ENCODE measurements around the gene CREB3L4.
A peak's percentile ranks its signal among the peaks of the same experiment; 100 is the strongest.

The CREB3L4 gene

GRCh38 chr1:153967107-153967999, at the start of gene CREB3L4:
CREB3L4 (plus strand) TSS chr1:153967902; CDS start chr1:153968526, 624 bp downstream.
- no peaks in the 10 kb centered on the region for H3K9me3 Mint-ChIP-seq
- no peaks in the 10 kb centered on the region for H3K27me3 Mint-ChIP-seq
- DNase-seq (ENCODE audit: low spot score in 2 of 2), result peak; percentile 56 to 70
- peak; percentile 92 for ATAC-seq (replicated peaks; ENCODE audit: extremely low read depth, poor library complexity, severe bottlenecking)
- H3K4me3 Mint-ChIP-seq, result peak within 1 kb of the TSS; percentile 91
- peaks cover 9% of the 10 kb centered on the region for H3K36me3 Mint-ChIP-seq (ENCODE audit: insufficient read depth)
- H3K4me1 Mint-ChIP-seq, result peaks cover 46% of the 10 kb centered on the region
- H3K27ac Mint-ChIP-seq (ENCODE audit: low read depth), result peak within 1 kb of the TSS; percentile 91

GRCh38 chr1:153919876-153920852, 47.5 kb upstream of the CREB3L4 start:
- Mint-ChIP-seq H3K9me3 (no peaks in the 10 kb centered on the region), H3K27ac (ENCODE audit: low read depth) (peak overlapping the region; percentile 97), H3K27me3 (no peaks in the 10 kb centered on the region), H3K4me1 (peaks cover 61% of the 10 kb centered on the region), H3K36me3 (ENCODE audit: insufficient read depth) (peaks cover 28% of the 10 kb centered on the region), H3K4me3 (peak overlapping the region; percentile 80)
- no peak for ATAC-seq (replicated peaks; ENCODE audit: extremely low read depth, poor library complexity, severe bottlenecking)
- DNase-seq (ENCODE audit: low spot score in 2 of 2), result peak in 1 of 2 donors; percentile 13

GRCh38 chr1:153921080-153921802, 46.5 kb upstream of the CREB3L4 start:
- H3K9me3 Mint-ChIP-seq, result no peaks in the 10 kb centered on the region
- ATAC-seq (replicated peaks; ENCODE audit: extremely low read depth, poor library complexity, severe bottlenecking) (no peak), DNase-seq (ENCODE audit: low spot score in 2 of 2) (no peak)
- no peaks in the 10 kb centered on the region for H3K27me3 Mint-ChIP-seq
- peak overlapping the region; percentile 80 for H3K4me3 Mint-ChIP-seq
- peak overlapping the region; percentile 97 for H3K27ac Mint-ChIP-seq (ENCODE audit: low read depth)
- H3K36me3 Mint-ChIP-seq (ENCODE audit: insufficient read depth), result peaks cover 22% of the 10 kb centered on the region
- peaks cover 58% of the 10 kb centered on the region for H3K4me1 Mint-ChIP-seq

GRCh38 chr1:153921803-153922075, 46.0 kb upstream of the CREB3L4 start:
- H3K4me3 Mint-ChIP-seq, result peak overlapping the region; percentile 80
- peaks cover 55% of the 10 kb centered on the region for H3K4me1 Mint-ChIP-seq
- H3K27ac Mint-ChIP-seq (ENCODE audit: low read depth), result peak overlapping the region; percentile 97
- no peaks in the 10 kb centered on the region for H3K27me3 Mint-ChIP-seq
- no peaks in the 10 kb centered on the region for H3K9me3 Mint-ChIP-seq
- DNase-seq (ENCODE audit: low spot score in 2 of 2) (no peak), ATAC-seq (replicated peaks; ENCODE audit: extremely low read depth, poor library complexity, severe bottlenecking) (no peak)
- H3K36me3 Mint-ChIP-seq (ENCODE audit: insufficient read depth), result peaks cover 20% of the 10 kb centered on the region

GRCh38 chr1:153922076-153922971, 45.4 kb upstream of the CREB3L4 start:
- peak; percentile 9 for ATAC-seq (replicated peaks; ENCODE audit: extremely low read depth, poor library complexity, severe bottlenecking)
- peaks cover 19% of the 10 kb centered on the region for H3K36me3 Mint-ChIP-seq (ENCODE audit: insufficient read depth)
- peak overlapping the region; percentile 97 for H3K27ac Mint-ChIP-seq (ENCODE audit: low read depth)
- H3K4me3 Mint-ChIP-seq, result peak overlapping the region; percentile 80
- H3K27me3 Mint-ChIP-seq, result no peaks in the 10 kb centered on the region
- DNase-seq (ENCODE audit: low spot score in 2 of 2), result peak in 1 of 2 donors; percentile 14
- H3K9me3 Mint-ChIP-seq, result no peaks in the 10 kb centered on the region
- peaks cover 55% of the 10 kb centered on the region for H3K4me1 Mint-ChIP-seq

- peaks cover 49% of the 10 kb centered on the region for H3K4me1 Mint-ChIP-seq
- peak within 1 kb of the TSS; percentile 97 for H3K27ac Mint-ChIP-seq (ENCODE audit: low read depth)
- H3K27me3 Mint-ChIP-seq, result no peaks in the 10 kb centered on the region
- peak within 1 kb of the TSS; percentile 80 for H3K4me3 Mint-ChIP-seq
- H3K9me3 Mint-ChIP-seq, result no peaks in the 10 kb centered on the region
- ATAC-seq (replicated peaks; ENCODE audit: extremely low read depth, poor library complexity, severe bottlenecking), result peak; percentile 91
- H3K36me3 Mint-ChIP-seq (ENCODE audit: insufficient read depth), result peaks cover 19% of the 10 kb centered on the region
- peak; percentile 97 to 99 for DNase-seq (ENCODE audit: low spot score in 2 of 2)
These were observed 44.5 kb upstream of the CREB3L4 start, which contains the start of gene GATAD2B for GRCh38 chr1:153922972-153923925. GATAD2B (minus strand) TSS chr1:153922972; CDS start chr1:153828347, 94,625 bp downstream.

- peaks cover 31% of the 10 kb centered on the region for H3K4me1 Mint-ChIP-seq
- H3K36me3 Mint-ChIP-seq (ENCODE audit: insufficient read depth), result peaks cover 20% of the 10 kb centered on the region
- no peaks in the 10 kb centered on the region for H3K9me3 Mint-ChIP-seq
- no peak overlapping the region for H3K4me3 Mint-ChIP-seq
- no peak for DNase-seq (ENCODE audit: low spot score in 2 of 2)
- H3K27ac Mint-ChIP-seq (ENCODE audit: low read depth), result no peak overlapping the region
- H3K27me3 Mint-ChIP-seq, result no peaks in the 10 kb centered on the region
- no peak for ATAC-seq (replicated peaks; ENCODE audit: extremely low read depth, poor library complexity, severe bottlenecking)
These were observed 41.3 kb upstream of the CREB3L4 start for GRCh38 chr1:153926405-153926804.

- no peak for ATAC-seq (replicated peaks; ENCODE audit: extremely low read depth, poor library complexity, severe bottlenecking)
- Mint-ChIP-seq H3K4me3 (no peak overlapping the region), H3K27ac (ENCODE audit: low read depth) (peak overlapping the region; percentile 70), H3K4me1 (peaks cover 22% of the 10 kb centered on the region), H3K27me3 (no peaks in the 10 kb centered on the region), H3K36me3 (ENCODE audit: insufficient read depth) (peaks cover 13% of the 10 kb centered on the region), H3K9me3 (no peaks in the 10 kb centered on the region)
- no peak for DNase-seq (ENCODE audit: low spot score in 2 of 2)
These were observed 39.5 kb upstream of the CREB3L4 start for GRCh38 chr1:153928245-153928644.

GRCh38 chr1:153928791-153929341, 38.8 kb upstream of the CREB3L4 start:
- ATAC-seq (replicated peaks; ENCODE audit: extremely low read depth, poor library complexity, severe bottlenecking) (no peak), DNase-seq (ENCODE audit: low spot score in 2 of 2) (no peak)
- no peak overlapping the region for H3K27ac Mint-ChIP-seq (ENCODE audit: low read depth)
- peaks cover 16% of the 10 kb centered on the region for H3K4me1 Mint-ChIP-seq
- H3K27me3 Mint-ChIP-seq, result no peaks in the 10 kb centered on the region
- no peaks in the 10 kb centered on the region for H3K9me3 Mint-ChIP-seq
- H3K4me3 Mint-ChIP-seq, result no peak overlapping the region
- H3K36me3 Mint-ChIP-seq (ENCODE audit: insufficient read depth), result peaks cover 13% of the 10 kb centered on the region

GRCh38 chr1:153929426-153929825, 38.3 kb upstream of the CREB3L4 start:
- no peak for DNase-seq (ENCODE audit: low spot score in 2 of 2)

More at GRCh38 chr1:153929426-153929825, 38.3 kb upstream of the CREB3L4 start:
- H3K36me3 Mint-ChIP-seq (ENCODE audit: insufficient read depth), result peaks cover 18% of the 10 kb centered on the region
- no peaks in the 10 kb centered on the region for H3K9me3 Mint-ChIP-seq
- H3K4me1 Mint-ChIP-seq, result peaks cover 14% of the 10 kb centered on the region
- no peak for ATAC-seq (replicated peaks; ENCODE audit: extremely low read depth, poor library complexity, severe bottlenecking)
- H3K4me3 Mint-ChIP-seq, result no peak overlapping the region
- no peaks in the 10 kb centered on the region for H3K27me3 Mint-ChIP-seq
- no peak overlapping the region for H3K27ac Mint-ChIP-seq (ENCODE audit: low read depth)

Data from central memory CD8-positive, alpha-beta T cell (primary cell).